HG03457 (cell line): ENCODE data around the gene MERTK.
"Not testable (repeated sequence)": the region's sequence is repeated elsewhere in the genome, so short reads cannot be mapped to it uniquely, and the experiment has no call there.

Source experiments
- ATAC-seq: cut with Tn5 transposase; IDR thresholded peaks from one replicate; pipeline ENCODE4 v1.9.1; 2021; ENCODE audit warnings: moderate number of reproducible peaks; ENCODE audit not compliant: unreplicated experiment

MERTK gene

GRCh38 chr2:111944531-111945210 is 46.3 kb downstream of the MERTK start:
- no peak for ATAC-seq

GRCh38 chr2:111945444-111946293 is 47.3 kb downstream of the MERTK start:
- no peak for ATAC-seq

- no peak for ATAC-seq
These were observed 48.1 kb downstream of the MERTK start for GRCh38 chr2:111946294-111947114.

GRCh38 chr2:111947219-111947618 is 48.8 kb downstream of the MERTK start:
- no peak for ATAC-seq

- ATAC-seq: no peak
These were observed 50.4 kb downstream of the MERTK start for GRCh38 chr2:111948832-111949231.

- ATAC-seq: no peak
These were observed 51.8 kb downstream of the MERTK start for GRCh38 chr2:111950236-111950635.

GRCh38 chr2:111951486-111951885 is 53.1 kb downstream of the MERTK start:
- ATAC-seq: no peak

- no peak for ATAC-seq
These were observed 54.6 kb downstream of the MERTK start for GRCh38 chr2:111952871-111953452.

- ATAC-seq: no peak
These were observed 56.4 kb downstream of the MERTK start for GRCh38 chr2:111954602-111955332.

GRCh38 chr2:111957872-111958354 is 59.5 kb downstream of the MERTK start:
- no peak for ATAC-seq

- no peak for ATAC-seq
These were observed 60.5 kb downstream of the MERTK start for GRCh38 chr2:111958901-111959300.

- no peak for ATAC-seq
These were observed 63.3 kb downstream of the MERTK start for GRCh38 chr2:111961663-111962062.

- not testable (repeated sequence) for ATAC-seq
These were observed 64.7 kb downstream of the MERTK start for GRCh38 chr2:111963086-111963485.

- ATAC-seq: not testable (repeated sequence)
These were observed 65.1 kb downstream of the MERTK start for GRCh38 chr2:111963508-111963907.

- no peak for ATAC-seq
These were observed 66.7 kb downstream of the MERTK start for GRCh38 chr2:111965062-111965461.

GRCh38 chr2:111966241-111966640 is 67.8 kb downstream of the MERTK start:
- no peak for ATAC-seq

- ATAC-seq: no peak
These were observed 68.6 kb downstream of the MERTK start for GRCh38 chr2:111967018-111967417.

GRCh38 chr2:111970453-111970852 is 72.0 kb downstream of the MERTK start:
- no peak for ATAC-seq

GRCh38 chr2:111972955-111973565 is 74.7 kb downstream of the MERTK start:
- ATAC-seq: no peak

- ATAC-seq: no peak
These were observed 75.3 kb downstream of the MERTK start for GRCh38 chr2:111973701-111974100.
